H1 (cell line): ENCODE measurements around the gene EMP3. TPM values are rescaled to one million over a fixed set of nuclear protein-coding genes. Genes with fewer than 3 reads are reported as not detected.

ENCODE experiments used
- CTCF ChIA-PET: fragments of 300-600 bp; sonication (Branson Sonifier 250); formaldehyde crosslinking; loops from one replicate; lab custom pipeline; 2021; ENCODE audit not compliant: partially characterized antibody; lab: Charles Lee
- POLR2A ChIA-PET: fragments of 300-600 bp; sonication (Branson Sonifier 250); formaldehyde crosslinking; loops from one replicate; lab custom pipeline; 2021; ENCODE audit warnings: inconsistent platforms; ENCODE audit not compliant: partially characterized antibody; lab: Charles Lee
- DNase-seq, 2 experiments: peaks; one replicate each; pipeline versions ENCODE4 v3.0.0 to v3.0.0-alpha.2; 2010 to 2022; ENCODE audit warnings: low spot score in 2 of 2, low read depth in 1 of 2, mixed read lengths in 1 of 2
- FAIRE-seq: peaks from 2 replicates; lab custom pipeline; 2011; peaks lifted over from hg19 to GRCh38; lab: Jason Lieb, UNC
- H2AFZ ChIP-seq: 2 replicates; pipeline ENCODE4 v1.8.1; 2012; ENCODE audit warnings: low read length, inconsistent platforms
- H2AK5ac ChIP-seq: 2 replicates; pipeline ENCODE4 v1.6.1; 2013; ENCODE audit warnings: low read depth, low read length
- H2BK120ac ChIP-seq: replicated peaks from 2 replicates; pipeline ENCODE3; 2013; ENCODE audit warnings: low read depth, low read length, inconsistent platforms
- H2BK12ac ChIP-seq: 2 replicates; pipeline ENCODE4 v1.6.1; 2013; ENCODE audit warnings: low read depth, low read length
- H2BK15ac ChIP-seq: 2 replicates; pipeline ENCODE4 v1.6.1; 2013; ENCODE audit warnings: low read length
- H2BK20ac ChIP-seq: 2 replicates; pipeline ENCODE4 v1.6.1; 2013; ENCODE audit warnings: low read length
- H2BK5ac ChIP-seq: 2 replicates; pipeline ENCODE4 v1.6.1; 2013; ENCODE audit warnings: low read depth, low read length
- H3K14ac ChIP-seq: 2 replicates; pipeline ENCODE4 v1.6.1; 2013; ENCODE audit warnings: inconsistent platforms; ENCODE audit not compliant: insufficient read length
- H3K18ac ChIP-seq: 2 replicates; pipeline ENCODE4 v1.6.1; 2013; ENCODE audit warnings: low read length; ENCODE audit errors: extremely low read depth
- H3K23ac ChIP-seq: 2 replicates; pipeline ENCODE4 v1.6.1; 2013; ENCODE audit warnings: inconsistent platforms; ENCODE audit not compliant: insufficient read length
- H3K23me2 ChIP-seq: 2 replicates; pipeline ENCODE4 v1.6.1; 2013; ENCODE audit warnings: low read depth, low read length
- H3K27ac ChIP-seq: 2 replicates; pipeline ENCODE4 v1.6.1; 2011; ENCODE audit warnings: low read depth, low read length, inconsistent platforms
- H3K27me3 ChIP-seq, 4 experiments: replicated peaks in 1 of 4; 1 replicate in 1 of 4; 2 replicates in 3 of 4; pipeline versions ENCODE4 v1.6.1 to v1.8.1; 2011 to 2013; ENCODE audit warnings: low read length in 3 of 4, mild to moderate bottlenecking in 3 of 4, inconsistent platforms in 2 of 4, mixed read lengths in 2 of 4, moderate library complexity in 1 of 4; ENCODE audit not compliant: control insufficient read depth in 3 of 4, insufficient read depth in 3 of 4; ENCODE audit errors: extremely low read depth in 1 of 4
- H3K36me3 ChIP-seq, 4 experiments: 2 replicates each; pipeline versions ENCODE4 v1.6.1 to v1.8.1; 2011 to 2013; ENCODE audit warnings: mild to moderate bottlenecking in 4 of 4, low read length in 3 of 4, moderate library complexity in 2 of 4, control low read depth in 1 of 4, inconsistent platforms in 1 of 4; ENCODE audit not compliant: insufficient read depth in 4 of 4, control insufficient read depth in 2 of 4
- H3K4ac ChIP-seq: replicated peaks from 2 replicates; pipeline ENCODE3; 2013; ENCODE audit warnings: low read length, low read depth, mixed read lengths, inconsistent platforms; ENCODE audit not compliant: insufficient read length
- H3K4me1 ChIP-seq, 4 experiments: replicated peaks in 1 of 4; 1 replicate in 1 of 4; 2 replicates in 3 of 4; pipeline versions ENCODE4 v1.6.1 to v1.8.1; 2011 to 2013; ENCODE audit warnings: low read length in 3 of 4, inconsistent platforms in 2 of 4, mixed read lengths in 1 of 4; ENCODE audit not compliant: insufficient read depth in 4 of 4, control insufficient read depth in 3 of 4
- H3K4me2 ChIP-seq, 2 experiments: 2 replicates each; pipeline versions ENCODE4 v1.6.1 to v1.8.1; 2011 to 2013; ENCODE audit warnings: low read depth in 2 of 2, low read length in 2 of 2, control low read depth in 1 of 2, inconsistent platforms in 1 of 2, mild to moderate bottlenecking in 1 of 2; ENCODE audit not compliant: insufficient read depth in 1 of 2
- H3K4me3 ChIP-seq, 4 experiments: fragments of 200-600, 300-600 bp in 1 of 4; sonication (generic), shearing (Covaris generic), sonication (Bioruptor Twin) in 1 of 4; 2 replicates each; pipeline versions ENCODE4 v1.5.1 to v1.8.1; 2011 to 2016; ENCODE audit warnings: low read length in 4 of 4, low read depth in 3 of 4, control low read depth in 2 of 4, inconsistent platforms in 2 of 4, mild to moderate bottlenecking in 2 of 4, mixed read lengths in 1 of 4, moderate library complexity in 1 of 4; ENCODE audit not compliant: insufficient read depth in 2 of 4; ENCODE audit errors: extremely low read depth in 1 of 4
- H3K56ac ChIP-seq: replicated peaks from 2 replicates; pipeline ENCODE3; 2013; ENCODE audit warnings: low read depth, mild to moderate bottlenecking, mixed read lengths, low read length, inconsistent platforms; ENCODE audit not compliant: insufficient read length
- H3K79me1 ChIP-seq: 2 replicates; pipeline ENCODE4 v1.6.1; 2013; ENCODE audit warnings: low read depth, low read length, control low read depth
- H3K79me2 ChIP-seq, 2 experiments: 2 replicates each; pipeline versions ENCODE4 v1.6.1 to v1.8.1; 2012 to 2013; ENCODE audit warnings: low read length in 2 of 2, mild to moderate bottlenecking in 2 of 2, inconsistent platforms in 1 of 2; ENCODE audit not compliant: insufficient read depth in 2 of 2, control insufficient read depth in 1 of 2
- H3K9ac ChIP-seq, 4 experiments: replicated peaks in 1 of 4; 1 replicate in 1 of 4; 2 replicates in 3 of 4; pipeline versions ENCODE4 v1.6.1 to v1.8.1; 2011 to 2013; ENCODE audit warnings: low read depth in 3 of 4, low read length in 3 of 4, control low read depth in 2 of 4, mild to moderate bottlenecking in 2 of 4, moderate library complexity in 2 of 4, inconsistent platforms in 1 of 4; ENCODE audit errors: extremely low read depth in 1 of 4
- H3K9me3 ChIP-seq, 2 experiments: 2 replicates each; pipeline versions ENCODE4 v1.6.1 to v1.8.1; 2012 to 2013; ENCODE audit warnings: mild to moderate bottlenecking in 2 of 2, moderate library complexity in 2 of 2, control low read depth in 1 of 2, inconsistent platforms in 1 of 2, low read depth in 1 of 2, low read length in 1 of 2, mixed read lengths in 1 of 2; ENCODE audit not compliant: insufficient read depth in 2 of 2
- H4K20me1 ChIP-seq, 2 experiments: replicated peaks in 1 of 2; 2 replicates each; pipeline versions ENCODE3 to v1.8.1; 2011 to 2013; ENCODE audit warnings: inconsistent platforms in 2 of 2, low read length in 2 of 2, mild to moderate bottlenecking in 1 of 2; ENCODE audit not compliant: insufficient read depth in 2 of 2, control insufficient read depth in 1 of 2
- H4K5ac ChIP-seq: 2 replicates; pipeline ENCODE4 v1.6.1; 2013; ENCODE audit warnings: low read length, low read depth, mixed read lengths, inconsistent platforms; ENCODE audit not compliant: insufficient read length
- H4K8ac ChIP-seq: 2 replicates; pipeline ENCODE4 v1.8.0; 2013; ENCODE audit warnings: mild to moderate bottlenecking, moderate library complexity, low read length, inconsistent platforms; ENCODE audit not compliant: insufficient read depth; ENCODE audit errors: extremely low read depth
- H4K91ac ChIP-seq: replicated peaks from 2 replicates; pipeline ENCODE3; 2013; ENCODE audit warnings: low read length, mixed read lengths, inconsistent platforms; ENCODE audit not compliant: insufficient read length
- WGBS, 2 experiments: shearing (Covaris generic) in 1 of 2; methylation state at CpG; one replicate each; pipeline versions ENCODE4 v1.1.6 to v1.1.7; 2013 to 2015; ENCODE audit warnings: low lambda C conversion rate in 2 of 2, mixed read lengths in 2 of 2, inconsistent platforms in 1 of 2, low coverage in 1 of 2, missing lambda C conversion rate in 1 of 2; ENCODE audit not compliant: insufficient replicate concordance in 2 of 2, insufficient coverage in 1 of 2, insufficient read length in 1 of 2; ENCODE audit errors: extremely low coverage in 1 of 2, missing lambda C conversion rate in 1 of 2; 5-methylcytosine and 5-hydroxymethylcytosine counted together
- polyA plus RNA-seq, 7 experiments: library from polyadenylated mRNA; depleted of rRNA in 3 of 7; stranded (reverse) in 5 of 7; unstranded in 2 of 7; fragments of >200 nt in 5 of 7; fragments of 200-250 nt in 2 of 7; gene quantifications; 1 replicate in 5 of 7; 2 replicates in 1 of 7; 4 replicates in 1 of 7; pipeline versions ENCODE4 v1.2.1 to v1.2.3, GENCODE V29; 2011 to 2013; ENCODE audit warnings: missing spikeins in 2 of 7, mixed read lengths in 2 of 7
- total RNA-seq: library from RNA; stranded (reverse); fragmentation: NEBNext Ultra II Directional; extraction: Animal tissue kit (Norgen Biotek cat#: 25700); gene quantifications from 2 replicates; pipeline ENCODE4 v1.2.1, GENCODE V29; 2021

Gene EMP3
- total and polyA plus RNA-seq, 2 of the 8 experiments (the other 6 are each of a cell fraction or from before 2014, with no cell fraction given): 18.4 to 87.8 TPM

DNA sequence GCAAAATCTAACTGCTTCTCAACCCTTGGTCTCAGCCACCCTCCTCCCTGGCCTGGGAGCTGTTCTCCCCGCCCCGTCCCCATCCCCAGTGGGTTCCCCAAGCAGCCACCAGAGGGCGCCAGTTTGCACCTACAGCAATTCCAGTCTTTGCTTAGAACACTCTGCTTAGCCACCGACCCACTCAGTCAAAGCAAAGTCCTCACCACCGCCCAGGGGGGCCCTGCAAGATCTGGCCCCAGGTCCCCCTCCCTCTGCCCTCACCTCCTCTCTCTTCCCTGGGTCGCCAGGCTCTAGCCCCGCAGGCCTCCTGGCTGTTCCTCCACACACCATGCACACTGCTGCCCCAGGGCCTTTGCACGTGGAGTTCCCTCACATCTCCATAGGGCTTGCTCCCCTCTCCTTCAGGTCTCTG is 26.0 kb downstream of the EMP3 start:
- 48% methylated on average over 8 of the region's 8 CpGs; no CpG with 5 or more reads in 1 of the 2 experiments for WGBS, 2 experiments
- Histone ChIP-seq H3K27me3 (no peaks in the 10 kb centered on the region), H2BK12ac (no peak overlapping the region), H2BK5ac (no peak overlapping the region), H3K56ac (no peak overlapping the region), H3K79me2 (no peaks in the 10 kb centered on the region), H2AFZ (no peak overlapping the region), H3K79me1 (no peaks in the 10 kb centered on the region), H2BK20ac (no peak overlapping the region), H3K4me3 (no peak overlapping the region), H4K20me1 (no peaks in the 10 kb centered on the region), H3K4me2 (no peak overlapping the region), H4K5ac (no peak overlapping the region), H3K23ac (no peak overlapping the region), H3K18ac (no peak overlapping the region), H2BK120ac (no peak overlapping the region), H2AK5ac (no peak overlapping the region), H3K23me2 (no peaks in the 10 kb centered on the region), H4K91ac (no peak overlapping the region), H3K9me3 (no peaks in the 10 kb centered on the region), H3K14ac (no peak overlapping the region), H3K27ac (no peak overlapping the region), H3K4me1 (no peaks in the 10 kb centered on the region), H3K9ac (no peak overlapping the region), H4K8ac (no peak overlapping the region), H3K36me3 (no peaks in the 10 kb centered on the region), H3K4ac (no peak overlapping the region), H2BK15ac (no peak overlapping the region)
- FAIRE-seq (no peak), DNase-seq (peak in 1 of 2 experiments; percentile 97)
- POLR2A ChIA-PET: interaction anchor here (1.0 to 1.3 kb wide), 4 partner anchors 12 to 22 kb away, joined by 3 to 4 read pairs (median 4); partner anchors contain the start of genes SYNGR4 and TMEM143
- CTCF ChIA-PET: interaction anchor here (0.6 to 3.8 kb wide), 16 partner anchors 8 to 959 kb away, joined by 3 to 29 read pairs (median 4); partner anchors contain the start of genes KDELR1, SYNGR4 and TMEM143
